Measurements from ENCODE around the gene TMEM9.

TMEM9 gene

DNA sequence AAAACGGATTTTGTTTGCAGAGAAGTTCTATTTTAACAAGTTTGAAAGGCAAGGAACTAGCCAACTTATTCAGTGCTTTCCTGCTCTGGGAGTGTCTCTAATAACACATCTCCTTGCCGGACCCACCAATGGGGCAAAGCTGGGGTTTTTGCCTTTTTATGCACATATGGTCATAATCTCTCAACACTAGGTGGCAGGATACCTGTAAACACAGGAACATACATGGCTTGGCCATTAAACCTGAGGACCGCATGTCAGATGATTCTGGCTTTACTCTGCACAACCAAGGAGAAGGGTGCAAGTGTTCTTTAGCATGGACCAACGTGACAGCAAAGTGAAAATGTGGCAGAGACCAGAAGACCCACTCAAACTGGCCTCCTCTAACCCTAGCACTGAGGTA is 4.9 kb downstream of the TMEM9 start:
- DNase-seq (ENCODE audit: low spot score) = peak; percentile 68
- TF ChIP-seq, protein P1, sequence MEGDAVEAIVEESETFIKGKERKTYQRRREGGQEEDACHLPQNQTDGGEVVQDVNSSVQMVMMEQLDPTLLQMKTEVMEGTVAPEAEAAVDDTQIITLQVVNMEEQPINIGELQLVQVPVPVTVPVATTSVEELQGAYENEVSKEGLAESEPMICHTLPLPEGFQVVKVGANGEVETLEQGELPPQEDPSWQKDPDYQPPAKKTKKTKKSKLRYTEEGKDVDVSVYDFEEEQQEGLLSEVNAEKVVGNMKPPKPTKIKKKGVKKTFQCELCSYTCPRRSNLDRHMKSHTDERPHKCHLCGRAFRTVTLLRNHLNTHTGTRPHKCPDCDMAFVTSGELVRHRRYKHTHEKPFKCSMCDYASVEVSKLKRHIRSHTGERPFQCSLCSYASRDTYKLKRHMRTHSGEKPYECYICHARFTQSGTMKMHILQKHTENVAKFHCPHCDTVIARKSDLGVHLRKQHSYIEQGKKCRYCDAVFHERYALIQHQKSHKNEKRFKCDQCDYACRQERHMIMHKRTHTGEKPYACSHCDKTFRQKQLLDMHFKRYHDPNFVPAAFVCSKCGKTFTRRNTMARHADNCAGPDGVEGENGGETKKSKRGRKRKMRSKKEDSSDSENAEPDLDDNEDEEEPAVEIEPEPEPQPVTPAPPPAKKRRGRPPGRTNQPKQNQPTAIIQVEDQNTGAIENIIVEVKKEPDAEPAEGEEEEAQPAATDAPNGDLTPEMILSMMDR (IDR thresholded peaks at IDR 0.05; ENCODE audit: borderline replicate concordance, control extremely low read depth, extremely low read depth, insufficient read depth, missing control alignments) = peak; percentile 19
- in situ Hi-C loops (cut with MboI; ENCODE audit: low sequenced_read_pairs, unreplicated experiment) = no loop called here

DNA sequence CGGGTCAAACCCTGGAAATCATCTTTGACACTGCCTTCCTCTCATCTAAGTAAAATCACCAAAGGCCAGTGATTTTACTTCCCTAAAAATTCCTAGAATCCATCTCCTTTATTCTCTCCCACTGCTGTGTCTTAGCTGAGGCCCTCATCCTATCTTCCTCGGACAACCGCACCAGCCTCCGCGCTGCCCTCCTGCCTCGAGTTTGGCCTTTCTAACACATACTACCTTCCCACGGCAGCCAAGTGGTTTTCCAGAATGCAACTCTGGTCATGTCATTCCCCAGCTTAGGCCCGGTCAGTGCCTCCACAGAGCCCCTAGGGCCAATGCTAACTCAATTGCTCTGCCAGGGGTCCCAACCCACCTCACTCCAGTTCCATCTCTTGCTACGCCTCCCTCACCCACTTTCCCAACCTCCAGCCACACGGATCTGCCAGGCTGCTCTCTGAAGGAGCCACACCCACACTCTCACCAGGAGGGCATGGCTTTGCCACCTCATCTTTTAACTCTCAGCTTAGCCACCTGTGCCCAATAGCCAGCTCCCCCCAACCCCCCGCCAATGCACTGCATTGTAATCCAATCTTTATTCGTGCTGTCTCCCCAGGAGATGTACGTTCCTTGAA is 6.8 kb downstream of the TMEM9 start:
- DNase-seq (ENCODE audit: low spot score) = no peak
- TF ChIP-seq, protein P1 (IDR thresholded peaks at IDR 0.05; ENCODE audit: borderline replicate concordance, control extremely low read depth, extremely low read depth, insufficient read depth, missing control alignments) = no peak
- in situ Hi-C loops (cut with MboI; ENCODE audit: low sequenced_read_pairs, unreplicated experiment) = no loop called here

DNA sequence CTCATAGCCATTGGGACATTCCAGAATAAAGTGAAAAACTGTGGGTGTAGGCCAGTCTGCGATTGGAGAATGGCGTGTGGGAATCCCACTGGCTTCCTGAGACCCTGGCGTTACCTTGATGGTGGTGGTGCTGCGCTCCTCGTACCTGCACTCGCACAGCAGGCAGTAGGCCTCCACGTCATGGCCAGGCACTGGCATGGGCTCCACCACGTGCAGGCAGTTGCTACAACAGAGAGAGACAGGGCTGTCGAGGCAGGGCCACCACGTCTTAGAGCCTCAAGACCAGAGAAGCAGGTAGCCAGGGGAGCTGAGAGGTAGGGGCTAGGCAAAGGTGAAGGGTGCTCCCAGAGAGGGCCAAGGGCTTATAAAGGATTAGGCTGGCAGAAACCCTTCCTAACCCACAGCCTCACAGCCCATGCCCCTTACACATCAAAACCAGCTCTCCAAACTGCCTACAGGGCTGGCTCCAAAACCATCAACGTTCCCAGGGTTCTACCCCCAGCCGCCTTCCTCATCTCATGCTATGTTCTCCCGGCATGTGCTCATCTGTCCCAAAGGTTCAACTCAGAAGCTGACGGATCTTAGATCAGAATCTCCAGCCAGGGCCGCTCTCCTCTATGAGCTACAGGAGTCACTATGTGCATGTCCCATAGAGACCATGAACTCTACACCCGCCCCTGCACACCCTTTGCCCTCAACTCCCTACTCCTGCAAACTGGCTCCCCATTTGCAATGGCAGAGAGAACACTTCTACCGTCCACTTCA is 7.5 kb downstream of the TMEM9 start:
- DNase-seq (ENCODE audit: low spot score) = no peak
- in situ Hi-C loops (cut with MboI; ENCODE audit: low sequenced_read_pairs, unreplicated experiment) = no loop called here
- TF ChIP-seq, protein P1 (IDR thresholded peaks at IDR 0.05; ENCODE audit: borderline replicate concordance, control extremely low read depth, extremely low read depth, insufficient read depth, missing control alignments) = no peak

DNA sequence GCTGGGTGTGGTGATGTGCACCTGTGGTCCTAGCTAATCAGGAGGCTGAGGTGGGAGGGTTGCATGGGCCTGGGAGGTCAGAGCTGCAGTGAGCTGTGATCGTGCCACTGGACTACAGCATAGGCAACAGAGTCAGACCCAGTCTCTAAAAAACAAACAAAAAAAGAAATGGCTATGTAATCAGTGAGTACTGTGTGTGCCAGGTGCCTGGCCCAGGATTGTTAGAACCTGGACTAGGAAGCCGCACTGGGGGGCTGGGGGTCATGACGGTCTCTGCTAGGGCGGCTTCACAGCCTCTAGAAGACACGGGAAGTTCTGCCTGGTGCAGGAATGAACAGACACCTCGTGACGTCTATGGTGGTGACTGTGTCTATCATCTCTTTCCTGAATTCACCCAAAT is 8.5 kb downstream of the TMEM9 start:
- in situ Hi-C loops (cut with MboI; ENCODE audit: low sequenced_read_pairs, unreplicated experiment) = no loop called here
- no peak for DNase-seq (ENCODE audit: low spot score)
- TF ChIP-seq, protein P1 (IDR thresholded peaks at IDR 0.05; ENCODE audit: borderline replicate concordance, control extremely low read depth, extremely low read depth, insufficient read depth, missing control alignments) = no peak

DNA sequence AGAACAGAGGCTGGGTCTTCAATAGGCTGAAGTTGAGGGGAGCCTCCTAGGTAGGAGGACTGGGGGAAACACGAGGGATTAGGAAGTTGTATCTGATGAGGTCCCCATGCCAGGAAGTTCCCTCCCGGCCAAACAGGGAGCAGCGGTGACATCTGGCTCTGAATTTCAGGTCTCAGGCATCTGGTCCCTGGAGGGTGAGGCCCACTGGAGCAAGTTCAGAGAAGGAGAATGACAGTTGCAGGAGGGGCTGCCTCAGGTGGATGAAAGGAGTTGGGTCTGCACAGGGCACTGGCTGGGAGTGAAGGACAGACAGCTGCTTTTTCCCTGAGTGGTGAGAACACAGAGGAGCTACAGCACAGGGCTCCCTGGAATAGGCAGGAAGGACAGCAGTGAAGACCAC is 9.1 kb downstream of the TMEM9 start:
- TF ChIP-seq, protein P1 (IDR thresholded peaks at IDR 0.05; ENCODE audit: borderline replicate concordance, control extremely low read depth, extremely low read depth, insufficient read depth, missing control alignments) = no peak
- in situ Hi-C loops (cut with MboI; ENCODE audit: low sequenced_read_pairs, unreplicated experiment) = no loop called here
- DNase-seq (ENCODE audit: low spot score) = no peak

DNA sequence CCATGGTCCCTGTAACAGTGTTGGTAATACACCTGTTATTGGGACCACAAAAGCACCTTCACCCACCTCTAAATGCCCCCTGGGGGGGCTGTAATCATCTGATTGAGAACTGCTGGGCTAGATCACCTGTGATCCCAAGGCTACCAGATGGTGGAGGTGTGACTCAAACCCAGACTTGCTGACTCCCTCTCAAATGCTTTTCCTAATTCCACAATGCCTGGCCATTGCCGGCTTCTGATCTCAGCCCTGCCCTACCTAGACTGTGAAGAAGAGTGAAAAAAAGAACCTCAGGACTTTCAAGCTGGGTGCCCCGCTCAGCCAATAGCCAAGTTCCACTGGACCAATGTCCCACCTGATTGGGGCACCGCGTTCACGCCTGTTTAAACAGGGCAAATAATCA is 9.6 kb downstream of the TMEM9 start:
- TF ChIP-seq, protein P1 (IDR thresholded peaks at IDR 0.05; ENCODE audit: borderline replicate concordance, control extremely low read depth, extremely low read depth, insufficient read depth, missing control alignments) = no peak
- in situ Hi-C loops (cut with MboI; ENCODE audit: low sequenced_read_pairs, unreplicated experiment) = no loop called here

More for the DNA sequence above, 9.6 kb downstream of the TMEM9 start:
- DNase-seq (ENCODE audit: low spot score) = no peak
